Thyroid gland (tissue), 4 donors: ENCODE data around the gene ITPR3. TPM values are rescaled to one million over a fixed set of nuclear protein-coding genes. Genes with fewer than 3 reads are reported as not detected.
"Not testable (repeated sequence)": the region's sequence is repeated elsewhere in the genome, so short reads cannot be mapped to it uniquely, and the experiment has no call there.

Source experiments
- DNase-seq, 2 donors: peaks; one replicate each; pipeline ENCODE4 v3.0.0-alpha.2; 2019
- H3K27ac ChIP-seq, 3 donors: fragments of 200-600 bp; sonication (generic); 1 replicate in 2 of 3; 2 replicates in 1 of 3; pipeline ENCODE4 v1.5.1; 2016 to 2019; ENCODE audit warnings: mild to moderate bottlenecking in 1 of 3, moderate library complexity in 1 of 3
- H3K27me3 ChIP-seq: fragments of 200-600 bp; sonication (generic); one replicate; pipeline ENCODE4 v1.5.1; 2019
- H3K36me3 ChIP-seq, 2 donors: fragments of 200-600 bp; sonication (generic); one replicate each; pipeline ENCODE4 v1.5.1; 2016 to 2019
- H3K4me1 ChIP-seq, 2 donors: fragments of 200-600 bp; sonication (generic); one replicate each; pipeline ENCODE4 v1.5.1; 2017 to 2019
- H3K4me3 ChIP-seq, 3 donors: fragments of 200-600 bp; sonication (generic); replicated peaks in 1 of 3; 1 replicate in 2 of 3; 2 replicates in 1 of 3; pipeline ENCODE4 v1.5.1; 2016; ENCODE audit warnings: mild to moderate bottlenecking in 1 of 3
- H3K9me3 ChIP-seq: fragments of 200-600 bp; sonication (generic); one replicate; pipeline ENCODE4 v1.5.1; 2017
- POLR2A ChIP-seq, 2 donors: fragments of 450-650 bp; IDR thresholded peaks; one replicate each; pipeline ENCODE4 v1.6.1; 2017; ENCODE audit warnings: antibody characterized with exemption in 2 of 2, mild to moderate bottlenecking in 2 of 2, moderate library complexity in 1 of 2
- WGBS, 2 donors: methylation state at CpG; one replicate each; pipeline ENCODE4 v1.1.5; 2017; 5-methylcytosine and 5-hydroxymethylcytosine counted together
- intact Hi-C: fragments of 100-400 bp; cut with DNase I; formaldehyde crosslinking; loops from one replicate; pipeline ENCODE4 v1.15.1; 2023
- total RNA-seq, 4 donors: library from RNA; depleted of rRNA; stranded (reverse); fragments of >200 nt; gene quantifications; one replicate each; pipeline ENCODE4 v1.2.3, GENCODE V29; 2016
- TF ChIP-seq, protein P1 (sequence below), 6 experiments: fragments of 200-600 bp in 3 of 6; fragments of 450-650 bp in 3 of 6; sonication (generic) in 3 of 6; IDR thresholded peaks; one replicate each; pipeline ENCODE4 v1.5.1; 2016 to 2019; ENCODE audit warnings: antibody characterized with exemption in 6 of 6, mild to moderate bottlenecking in 2 of 6, inconsistent platforms in 1 of 6, moderate library complexity in 1 of 6

Gene ITPR3
- total RNA-seq, 4 donors from 2014 or later = 77.8 to 145 (median 105) TPM

DNA sequence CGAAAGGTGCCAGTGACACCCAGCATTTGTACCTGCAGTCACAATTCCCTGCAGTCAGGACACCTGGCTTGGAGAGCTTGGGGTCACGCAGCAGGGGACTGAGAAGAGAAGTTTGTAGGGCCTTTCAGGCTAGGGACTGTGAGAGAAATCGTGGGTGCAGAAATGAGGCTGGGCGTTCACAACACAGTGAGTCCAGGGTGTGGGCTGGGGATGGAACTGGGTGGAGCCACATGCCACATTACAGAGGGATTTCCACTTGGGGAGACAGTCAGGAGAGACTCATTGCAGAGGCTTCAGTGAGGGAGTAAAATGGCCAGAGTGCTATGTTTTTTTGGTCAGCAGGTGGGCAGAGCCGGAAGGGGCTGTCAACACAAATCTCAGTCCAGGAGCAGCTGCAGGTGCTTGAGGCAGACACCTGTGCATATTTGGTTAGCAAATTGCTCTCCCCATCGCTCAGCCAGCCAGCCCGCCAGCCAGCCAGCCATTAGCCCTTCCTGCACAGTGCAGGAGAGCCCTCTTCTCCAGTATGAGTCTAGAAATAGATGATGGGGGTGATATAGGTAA lies 7.4 kb downstream of the ITPR3 start:
- H3K9me3 ChIP-seq = no peaks in the 10 kb centered on the region
- intact Hi-C loops = loop anchor here (5.0 kb wide), 1 partner anchor 36 kb away; no protein-coding TSS in a partner anchor
- H3K4me1 ChIP-seq = peaks cover 57 to 86% of the 10 kb centered on the region in 2 donors
- DNase-seq = peak; percentile 14 to 20
- H3K36me3 ChIP-seq = no peaks in the 10 kb centered on the region
- H3K4me3 ChIP-seq = no peak overlapping the region
- no peaks in the 10 kb centered on the region for H3K27me3 ChIP-seq
- TF ChIP-seq POLR2A (IDR thresholded peaks at IDR 0.05) = no peak
- TF ChIP-seq, protein P1, sequence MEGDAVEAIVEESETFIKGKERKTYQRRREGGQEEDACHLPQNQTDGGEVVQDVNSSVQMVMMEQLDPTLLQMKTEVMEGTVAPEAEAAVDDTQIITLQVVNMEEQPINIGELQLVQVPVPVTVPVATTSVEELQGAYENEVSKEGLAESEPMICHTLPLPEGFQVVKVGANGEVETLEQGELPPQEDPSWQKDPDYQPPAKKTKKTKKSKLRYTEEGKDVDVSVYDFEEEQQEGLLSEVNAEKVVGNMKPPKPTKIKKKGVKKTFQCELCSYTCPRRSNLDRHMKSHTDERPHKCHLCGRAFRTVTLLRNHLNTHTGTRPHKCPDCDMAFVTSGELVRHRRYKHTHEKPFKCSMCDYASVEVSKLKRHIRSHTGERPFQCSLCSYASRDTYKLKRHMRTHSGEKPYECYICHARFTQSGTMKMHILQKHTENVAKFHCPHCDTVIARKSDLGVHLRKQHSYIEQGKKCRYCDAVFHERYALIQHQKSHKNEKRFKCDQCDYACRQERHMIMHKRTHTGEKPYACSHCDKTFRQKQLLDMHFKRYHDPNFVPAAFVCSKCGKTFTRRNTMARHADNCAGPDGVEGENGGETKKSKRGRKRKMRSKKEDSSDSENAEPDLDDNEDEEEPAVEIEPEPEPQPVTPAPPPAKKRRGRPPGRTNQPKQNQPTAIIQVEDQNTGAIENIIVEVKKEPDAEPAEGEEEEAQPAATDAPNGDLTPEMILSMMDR (IDR thresholded peaks at IDR 0.05) = no peak
- 75 to 82% methylated on average over 7 of the region's 7 CpGs for WGBS, 2 donors
- H3K27ac ChIP-seq = peak overlapping the region in 2 of 3 donors; percentile 27 to 65

GRCh38 chr6:33630014-33630413 lies 8.9 kb downstream of the ITPR3 start:
- WGBS, 2 donors = 76 to 78% methylated on average over 9 to 10 of the region's 10 CpGs
- peak overlapping the region in 2 of 3 donors; percentile 25 to 64 for H3K27ac ChIP-seq
- no peaks in the 10 kb centered on the region for H3K9me3 ChIP-seq
- TF ChIP-seq, protein P1 (IDR thresholded peaks at IDR 0.05) = no peak
- TF ChIP-seq POLR2A (IDR thresholded peaks at IDR 0.05) = no peak
- H3K36me3 ChIP-seq = no peaks in the 10 kb centered on the region
- intact Hi-C loops = no loop called here
- no peak for DNase-seq
- H3K4me3 ChIP-seq = no peak overlapping the region
- H3K27me3 ChIP-seq = no peaks in the 10 kb centered on the region
- peaks cover 59 to 83% of the 10 kb centered on the region in 2 donors for H3K4me1 ChIP-seq

DNA sequence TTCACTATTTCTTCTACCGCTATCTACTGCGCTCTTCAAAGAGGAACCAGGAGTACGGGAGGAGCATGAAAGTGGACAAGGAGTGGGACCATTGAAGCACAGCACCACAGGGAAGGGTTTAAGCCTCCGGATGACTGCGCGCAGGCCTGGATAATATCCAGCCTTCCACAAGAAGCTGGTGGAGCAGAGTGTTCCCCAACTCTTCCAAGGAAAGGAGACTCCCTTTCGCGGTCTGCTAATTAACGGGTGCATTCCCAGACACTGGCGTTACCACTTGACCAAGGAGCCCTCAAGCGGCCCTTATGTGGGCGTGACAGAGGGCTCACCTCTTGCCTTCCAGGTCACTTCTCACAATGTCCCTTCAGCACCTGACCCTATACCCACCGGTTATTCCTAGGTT lies 10.4 kb downstream of the ITPR3 start:
- peaks cover 59 to 76% of the 10 kb centered on the region in 2 donors for H3K4me1 ChIP-seq
- H3K27ac ChIP-seq = peak overlapping the region; percentile 25 to 76 (median 52)
- 42 to 46% methylated on average over 13 of the region's 13 CpGs for WGBS, 2 donors
- H3K9me3 ChIP-seq, intact Hi-C loops, H3K4me3 ChIP-seq, H3K36me3 ChIP-seq, H3K27me3 ChIP-seq: not testable (repeated sequence)
- peak; percentile 91 to 94 for DNase-seq

GRCh38 chr6:33631971-33632557 lies 10.9 kb downstream of the ITPR3 start:
- TF ChIP-seq, protein P1 (IDR thresholded peaks at IDR 0.05) = no peak
- intact Hi-C loops = no loop called here
- H3K27ac ChIP-seq = peak overlapping the region; percentile 20 to 76 (median 52)
- 89 to 94% methylated on average over 4 of the region's 4 CpGs for WGBS, 2 donors
- H3K36me3 ChIP-seq = no peaks in the 10 kb centered on the region
- peak; percentile 64 to 70 for DNase-seq
- H3K4me1 ChIP-seq = peaks cover 58 to 73% of the 10 kb centered on the region in 2 donors
- no peaks in the 10 kb centered on the region for H3K9me3 ChIP-seq
- no peaks in the 10 kb centered on the region for H3K27me3 ChIP-seq
- no peak overlapping the region for H3K4me3 ChIP-seq

DNA sequence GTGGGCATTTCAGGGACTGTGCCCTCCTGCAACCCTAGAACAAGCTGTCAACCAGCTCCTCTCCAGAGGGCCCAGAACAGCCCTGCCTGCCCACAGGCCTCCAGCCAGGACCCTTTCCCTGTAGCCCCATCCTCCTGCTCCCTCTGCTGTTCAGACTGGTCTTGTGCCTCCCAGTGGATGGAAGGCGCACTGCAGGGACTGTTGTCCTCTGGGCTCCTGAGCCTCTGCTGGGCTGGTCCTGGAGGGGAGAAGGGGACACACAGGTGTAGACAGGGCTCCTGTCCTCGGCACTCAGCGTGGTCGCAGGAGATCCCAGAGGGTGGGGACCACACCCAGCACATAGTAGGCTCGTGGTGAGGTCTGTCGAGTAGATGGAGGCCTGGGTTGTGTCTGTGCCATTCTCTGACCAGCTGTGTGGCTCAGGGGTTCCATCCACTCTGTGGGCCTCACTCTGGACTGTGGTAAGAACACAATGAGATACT lies 11.5 kb downstream of the ITPR3 start:
- peak overlapping the region; percentile 20 to 76 (median 52) for H3K27ac ChIP-seq
- DNase-seq = peak; percentile 36 to 42
- H3K4me3 ChIP-seq = no peak overlapping the region

More for the DNA sequence above, 11.5 kb downstream of the ITPR3 start:
- TF ChIP-seq POLR2A (IDR thresholded peaks at IDR 0.05) = no peak
- TF ChIP-seq, protein P1 (IDR thresholded peaks at IDR 0.05) = peak in 5 of 6 experiments; percentile 28 to 62 (median 49)
- intact Hi-C loops = no loop called here
- Histone ChIP-seq H3K27me3 (no peaks in the 10 kb centered on the region), H3K36me3 (no peaks in the 10 kb centered on the region), H3K9me3 (no peaks in the 10 kb centered on the region), H3K4me1 (peaks cover 53 to 67% of the 10 kb centered on the region in 2 donors)
- 72 to 83% methylated on average over 1 to 6 of the region's 6 CpGs for WGBS, 2 donors
